GM21737 (cell line): ENCODE results near the gene AKT1S1.
"Not testable (repeated sequence)": the region's sequence is repeated elsewhere in the genome, so short reads cannot be mapped to it uniquely, and the experiment has no call there.

Source experiments
- ATAC-seq: cut with Tn5 transposase; IDR thresholded peaks from one replicate; pipeline ENCODE4 v1.9.1; 2021; ENCODE audit warnings: mild to moderate bottlenecking, moderate library complexity; ENCODE audit not compliant: unreplicated experiment

AKT1S1 gene

GRCh38 chr19:49877020-49877878 lies at the start of gene AKT1S1, which contains the start of gene TBC1D17:
Gene AKT1S1, minus strand, starts transcription at chr19:49877355. Its CDS starts 4,060 bp downstream, at chr19:49873295.
Gene TBC1D17, plus strand, starts transcription at chr19:49877702. Its CDS starts 22 bp downstream, at chr19:49877724.
- peak; percentile 56 for ATAC-seq

GRCh38 chr19:49926515-49926914 lies 49.4 kb upstream of the AKT1S1 start:
- ATAC-seq: no peak

- ATAC-seq: no peak
These were observed 48.3 kb upstream of the AKT1S1 start for GRCh38 chr19:49925486-49925885.

- ATAC-seq: not testable (repeated sequence)
These were observed 47.7 kb upstream of the AKT1S1 start for GRCh38 chr19:49924881-49925210.

GRCh38 chr19:49924004-49924880 lies 47.1 kb upstream of the AKT1S1 start:
- ATAC-seq: no peak

GRCh38 chr19:49923055-49924003 lies 46.2 kb upstream of the AKT1S1 start:
- no peak for ATAC-seq

- ATAC-seq: no peak
These were observed 45.0 kb upstream of the AKT1S1 start for GRCh38 chr19:49921871-49922795.

GRCh38 chr19:49920624-49921363 lies 43.6 kb upstream of the AKT1S1 start:
- no peak for ATAC-seq

- no peak for ATAC-seq
These were observed 40.9 kb upstream of the AKT1S1 start for GRCh38 chr19:49918089-49918488.

GRCh38 chr19:49916839-49917733 lies 39.9 kb upstream of the AKT1S1 start:
- ATAC-seq: no peak

GRCh38 chr19:49915271-49915670 lies 38.1 kb upstream of the AKT1S1 start:
- no peak for ATAC-seq

- no peak for ATAC-seq
These were observed 36.6 kb upstream of the AKT1S1 start for GRCh38 chr19:49913720-49914119.

- ATAC-seq: no peak
These were observed 36.0 kb upstream of the AKT1S1 start for GRCh38 chr19:49912965-49913685.

GRCh38 chr19:49911381-49912145 lies 34.4 kb upstream of the AKT1S1 start:
- peak; percentile 42 for ATAC-seq

GRCh38 chr19:49910179-49910578 lies 33.0 kb upstream of the AKT1S1 start:
- ATAC-seq: no peak
